GM18868 (cell line): Measurements from ENCODE around the gene DHCR24.

Source experiments
- ATAC-seq: cut with Tn5 transposase; IDR thresholded peaks from one replicate; pipeline ENCODE4 v1.9.1; 2021; ENCODE audit warnings: mild to moderate bottlenecking, moderate library complexity; ENCODE audit not compliant: unreplicated experiment

Gene DHCR24

DNA sequence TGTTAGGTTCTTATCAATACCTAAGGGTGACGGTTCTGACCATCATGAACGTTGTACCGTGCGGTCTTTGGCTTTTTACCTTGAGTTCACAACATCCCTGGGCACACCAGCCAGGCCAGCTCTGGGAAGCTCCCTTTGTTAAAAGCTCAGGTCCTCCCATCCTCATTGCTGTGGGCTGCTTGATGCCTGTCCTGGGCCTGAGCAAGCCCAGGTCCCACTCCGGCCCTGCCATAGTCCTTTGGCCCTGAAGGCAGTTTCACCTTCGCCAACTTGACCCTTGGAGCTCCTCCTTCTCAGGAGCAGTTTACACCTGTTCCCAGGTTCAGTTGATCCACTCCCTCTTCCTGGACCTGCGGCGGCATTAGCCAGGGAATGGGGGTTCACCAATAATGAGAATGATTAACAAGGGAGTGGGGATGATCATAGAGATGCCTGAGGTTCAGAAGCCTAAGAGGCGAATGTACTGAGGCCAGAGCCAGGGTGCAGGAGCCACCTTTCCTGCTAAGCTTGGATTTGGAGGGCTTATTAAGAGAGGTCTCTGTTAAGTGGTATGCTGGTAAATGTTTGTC is 40.2 kb downstream of the DHCR24 start:
- ATAC-seq = no peak

- ATAC-seq = no peak
These were observed 40.7 kb downstream of the DHCR24 start for GRCh38 chr1:54846301-54846700.

GRCh38 chr1:54845772-54846171 is 41.2 kb downstream of the DHCR24 start:
- no peak for ATAC-seq

DNA sequence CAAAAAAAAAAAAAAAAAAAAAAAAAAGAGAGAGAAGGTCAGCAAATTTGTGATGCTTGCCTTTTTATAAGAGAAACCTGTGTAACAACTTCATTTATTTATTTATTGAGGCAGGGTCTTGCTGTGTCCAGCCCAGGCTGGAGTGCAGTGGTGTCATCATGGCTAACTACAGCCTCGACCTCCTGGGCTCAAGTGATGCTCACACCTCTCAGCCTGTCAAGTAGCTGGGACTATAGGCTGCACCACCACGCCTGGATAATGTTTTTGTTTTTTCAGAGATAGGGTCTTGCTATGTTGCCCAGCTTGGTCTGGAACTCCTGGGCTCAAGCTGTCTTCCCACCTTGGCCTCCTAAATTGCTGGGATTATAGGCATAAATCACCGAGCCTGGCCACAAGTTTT is 42.4 kb downstream of the DHCR24 start:
- no peak for ATAC-seq

DNA sequence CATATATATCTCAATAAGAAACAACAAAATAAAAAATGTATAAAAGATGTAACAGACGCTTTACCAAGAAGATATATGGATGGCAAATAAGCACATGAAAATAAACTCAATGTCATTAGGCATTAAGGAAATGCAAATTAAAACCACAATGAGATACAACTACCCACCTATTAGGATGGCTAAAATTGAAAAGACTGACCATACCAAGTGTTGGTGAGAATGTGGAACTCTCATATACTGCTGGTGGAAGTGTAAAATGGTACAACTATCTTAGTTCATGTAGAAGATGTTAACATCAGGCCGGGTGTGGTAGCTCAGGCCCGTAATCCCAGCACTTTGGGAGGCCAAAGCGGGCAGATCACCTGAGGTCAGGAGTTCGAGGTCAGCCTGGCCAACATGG is 43.5 kb downstream of the DHCR24 start:
- no peak for ATAC-seq

- ATAC-seq = no peak
These were observed 44.0 kb downstream of the DHCR24 start for GRCh38 chr1:54842963-54843362.

- no peak for ATAC-seq
These were observed 44.6 kb downstream of the DHCR24 start for GRCh38 chr1:54842206-54842915.

- no peak for ATAC-seq
These were observed 47.2 kb downstream of the DHCR24 start for GRCh38 chr1:54839824-54840223.

DNA sequence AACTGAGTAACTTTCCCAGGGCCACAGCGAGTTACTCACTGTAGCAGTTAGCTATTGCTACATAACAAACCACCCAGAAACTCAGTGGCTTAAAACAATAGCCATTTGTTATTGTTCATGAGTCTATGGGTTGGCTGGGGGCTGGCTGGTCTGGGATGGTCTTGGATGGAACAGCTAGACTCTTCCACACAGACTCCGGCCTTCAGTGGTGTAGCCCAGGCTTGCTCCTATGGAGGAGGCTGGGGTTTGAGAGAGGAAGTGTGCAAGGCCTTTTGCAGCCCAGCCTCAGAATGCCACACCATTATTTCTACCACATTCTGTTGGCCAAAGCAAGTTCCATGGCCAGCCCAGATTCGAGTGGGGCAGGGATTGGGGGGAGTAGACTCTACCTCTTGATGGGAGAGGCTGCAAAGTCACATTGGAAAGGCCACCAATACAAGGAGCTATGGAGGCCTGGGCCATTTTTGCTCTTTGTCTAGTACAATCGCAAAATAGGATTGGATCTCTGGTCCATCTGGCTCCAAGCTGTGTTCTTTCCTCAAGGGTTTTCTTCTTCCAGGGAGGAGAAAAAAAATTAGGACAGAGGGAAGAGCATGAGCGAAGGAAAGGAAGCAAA is 48.3 kb downstream of the DHCR24 start:
- no peak for ATAC-seq

GRCh38 chr1:54837002-54837853 is 49.8 kb downstream of the DHCR24 start:
- ATAC-seq = no peak

DNA sequence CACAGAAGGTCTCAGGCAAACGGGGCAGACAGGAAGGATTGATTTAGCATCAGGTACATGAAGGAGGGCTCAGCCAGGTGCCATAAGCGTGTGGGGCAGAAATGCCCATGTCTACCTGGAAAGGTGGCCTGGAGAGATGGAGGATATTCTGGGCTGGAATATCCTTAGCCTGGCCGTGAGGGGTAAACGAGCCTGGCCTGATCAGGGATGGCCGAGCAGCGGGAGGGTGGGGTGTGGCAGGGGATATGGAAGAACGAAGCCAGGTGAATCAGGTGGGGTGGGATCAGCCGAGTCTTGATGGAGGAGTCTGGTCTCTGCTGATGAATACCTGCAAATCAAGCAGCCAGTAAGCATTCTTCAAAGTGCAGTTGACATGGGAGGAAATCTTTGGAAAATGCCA is 50.4 kb downstream of the DHCR24 start:
- ATAC-seq = no peak

GRCh38 chr1:54835970-54836369 is 51.0 kb downstream of the DHCR24 start:
- ATAC-seq = no peak

DNA sequence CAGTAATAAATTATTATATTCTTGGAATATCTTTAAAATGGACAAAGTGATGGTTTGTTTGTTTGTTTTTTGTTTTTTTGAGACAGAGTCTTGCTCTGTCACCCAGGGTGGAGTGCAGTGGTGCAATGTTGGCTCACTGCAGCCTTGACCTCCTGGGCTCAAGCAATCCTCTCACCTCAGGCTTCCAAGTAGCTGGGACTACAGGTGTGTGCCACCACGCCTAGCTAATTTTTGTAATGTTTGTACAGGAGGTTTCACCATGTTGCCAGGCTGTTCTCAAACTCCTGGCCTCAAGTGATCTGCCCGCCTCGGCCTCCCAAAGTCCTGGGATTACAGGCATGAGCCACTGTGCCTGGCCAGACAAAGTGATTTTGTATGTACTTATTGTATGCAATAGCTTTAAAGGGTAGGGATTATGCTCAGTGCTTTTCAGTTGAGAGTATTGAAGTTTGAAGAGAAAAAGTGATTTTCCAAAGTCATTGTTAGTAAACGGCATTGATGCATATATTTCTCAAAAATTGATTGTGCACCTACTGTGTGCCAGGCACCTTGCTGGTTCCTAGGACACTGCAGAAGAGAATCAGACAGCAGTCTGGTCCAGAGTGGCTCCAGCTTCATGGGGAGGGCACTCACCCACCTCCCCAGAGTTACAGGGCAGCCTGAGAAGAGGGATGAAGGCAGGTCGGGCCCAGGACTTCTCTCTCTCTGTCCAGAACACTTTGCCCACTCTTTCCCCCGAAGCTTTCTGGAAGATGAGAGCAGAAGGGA is 51.7 kb downstream of the DHCR24 start:
- no peak for ATAC-seq

DNA sequence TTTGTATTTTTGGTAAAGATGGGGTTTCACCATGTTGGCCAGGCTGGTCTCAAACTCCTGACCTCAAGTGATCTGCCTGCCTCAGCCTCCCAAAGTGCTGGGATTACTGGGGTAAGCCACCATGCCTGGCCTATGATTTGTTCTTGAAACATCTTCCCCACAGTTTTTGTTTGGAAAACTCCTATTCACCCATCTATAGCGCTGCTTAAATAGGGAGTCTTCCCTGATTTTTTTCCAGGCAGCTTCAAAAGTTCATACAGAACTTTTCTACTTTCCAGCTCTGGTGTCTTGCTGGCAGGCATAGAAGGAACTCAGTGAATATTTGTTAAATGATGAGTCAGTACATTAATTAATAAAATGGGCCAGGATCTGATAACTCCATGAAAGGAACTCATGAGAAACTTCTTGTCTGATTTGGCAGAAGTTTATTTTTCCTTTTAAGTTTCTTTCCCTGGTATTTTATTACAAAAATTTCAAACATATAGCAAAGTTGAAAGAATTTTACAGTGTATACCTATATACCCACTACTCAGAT is 52.9 kb downstream of the DHCR24 start:
- ATAC-seq = no peak

DNA sequence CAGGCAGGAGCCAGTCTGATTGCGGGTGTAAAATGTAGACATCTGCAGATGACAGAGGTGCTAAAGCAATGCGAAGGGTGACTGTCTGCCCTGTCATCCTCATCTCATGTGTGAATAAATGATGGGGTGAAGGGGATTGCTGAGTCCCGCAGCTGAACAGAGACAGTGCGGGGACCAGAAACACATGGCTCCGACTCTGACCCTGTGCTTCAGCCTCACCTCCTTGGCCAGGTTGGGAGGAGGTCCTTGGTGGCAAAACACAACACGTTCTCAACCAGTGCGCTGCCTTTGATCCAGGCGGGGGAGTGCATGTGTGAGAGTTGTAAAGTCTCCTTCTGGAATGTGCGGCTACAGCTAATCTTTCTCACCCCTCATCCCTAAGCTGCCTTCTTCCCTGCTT is 53.9 kb downstream of the DHCR24 start:
- ATAC-seq = no peak

GRCh38 chr1:54826226-54826816 is 60.7 kb downstream of the DHCR24 start:
- no peak for ATAC-seq

- no peak for ATAC-seq
These were observed 61.3 kb downstream of the DHCR24 start for GRCh38 chr1:54825696-54826095.

DNA sequence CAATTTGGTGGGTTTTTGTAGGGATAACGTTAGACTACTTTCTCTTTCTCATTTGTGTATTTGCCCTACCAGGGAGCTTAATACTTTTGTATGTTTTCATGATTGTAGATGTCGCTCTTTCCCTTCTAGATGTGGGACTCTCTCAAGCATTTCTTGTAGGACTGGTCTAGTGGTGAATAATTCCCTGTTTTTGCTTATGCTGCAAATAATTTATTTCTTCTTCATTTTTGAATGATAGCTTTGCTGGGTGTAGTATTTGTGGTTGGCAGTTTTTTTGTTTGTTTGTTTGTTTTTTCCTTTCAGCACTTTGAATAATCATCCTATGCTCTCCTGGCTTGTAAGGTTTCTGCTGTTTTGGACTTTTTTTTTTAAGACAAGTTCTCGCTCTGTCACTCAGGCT is 63.3 kb downstream of the DHCR24 start:
- no peak for ATAC-seq

DNA sequence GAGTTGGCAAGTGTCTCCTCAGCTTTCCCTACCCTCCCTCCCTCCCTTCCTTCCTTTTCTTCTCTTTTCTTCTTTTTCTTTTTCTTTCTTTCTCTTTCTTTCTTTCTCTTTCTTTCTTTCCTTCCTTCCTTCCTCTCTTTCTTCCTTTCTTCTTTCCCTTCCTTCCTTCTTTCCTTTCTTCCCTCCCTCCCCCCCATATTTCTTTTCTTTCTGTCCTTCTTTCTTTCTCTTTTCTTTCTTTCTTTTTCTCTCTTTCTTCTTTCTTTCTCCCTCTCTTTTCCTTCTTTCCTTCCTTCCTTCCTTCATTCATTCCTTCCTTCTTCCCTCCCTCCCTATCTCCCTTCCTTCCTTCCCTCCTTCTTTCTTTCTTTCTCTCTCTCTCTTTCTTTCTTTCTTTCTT is 67.3 kb downstream of the DHCR24 start:
- no peak for ATAC-seq

DNA sequence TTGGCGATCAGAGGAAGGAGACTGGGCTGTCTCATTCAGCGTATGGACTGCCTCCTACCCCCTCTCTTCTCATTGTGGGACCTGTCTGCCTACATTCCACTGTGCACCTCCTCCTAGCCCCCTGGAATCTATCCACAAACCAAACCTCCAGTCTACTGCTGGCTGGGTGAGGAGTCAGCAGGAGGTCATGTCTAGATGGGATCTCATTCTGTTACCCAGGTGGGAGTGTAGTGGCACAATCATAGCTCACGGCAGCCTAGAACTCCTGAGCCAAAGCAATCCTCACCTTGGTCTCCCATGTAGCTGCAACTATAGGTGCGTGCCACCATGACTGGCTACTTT is 67.8 kb downstream of the DHCR24 start:
- ATAC-seq = no peak
